Rectal smooth muscle tissue (tissue), 1 donor: ENCODE measurements around the gene RAD51B.

Experiments
- H3K27ac ChIP-seq: one replicate; pipeline ENCODE4 v1.7.0; 2013; ENCODE audit warnings: low read depth, low read length, inconsistent platforms
- H3K27me3 ChIP-seq: one replicate; pipeline ENCODE4 v1.7.0; 2013; ENCODE audit warnings: low read length; ENCODE audit not compliant: control insufficient read depth, insufficient read depth
- H3K36me3 ChIP-seq: one replicate; pipeline ENCODE4 v1.7.0; 2013; ENCODE audit warnings: low read length; ENCODE audit not compliant: control insufficient read depth, insufficient read depth
- H3K4me1 ChIP-seq: one replicate; pipeline ENCODE4 v1.7.0; 2013; ENCODE audit warnings: low read length; ENCODE audit not compliant: control insufficient read depth, insufficient read depth
- H3K4me3 ChIP-seq: one replicate; pipeline ENCODE4 v1.7.0; 2013; ENCODE audit warnings: low read length
- H3K9ac ChIP-seq: one replicate; pipeline ENCODE4 v1.7.0; 2013; ENCODE audit warnings: low read length

RAD51B gene

DNA sequence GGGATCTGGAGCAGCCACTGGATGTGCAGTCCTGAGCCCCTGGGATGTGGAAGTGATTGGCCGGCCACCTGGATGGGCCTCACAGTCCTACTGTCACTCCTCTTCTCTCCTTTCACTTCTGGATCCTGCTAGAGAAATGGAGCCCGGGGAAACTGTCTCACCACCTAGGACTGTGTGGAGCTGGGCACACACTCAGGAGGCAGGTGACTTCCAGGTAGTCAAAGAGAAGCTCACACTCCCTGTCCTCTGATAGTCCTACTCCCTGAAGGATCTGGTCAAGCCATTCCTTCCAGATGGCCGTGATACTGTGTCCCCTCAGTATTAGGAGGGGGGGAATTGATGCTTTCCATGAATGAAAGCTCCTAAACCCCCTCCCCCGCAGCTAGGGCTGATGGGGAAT is 772.2 kb downstream of the RAD51B start:
- no peaks in the 10 kb centered on the region for H3K27me3 ChIP-seq
- peaks cover 47% of the 10 kb centered on the region for H3K4me1 ChIP-seq
- no peaks in the 10 kb centered on the region for H3K36me3 ChIP-seq
- H3K4me3 ChIP-seq: no peak overlapping the region
- H3K9ac ChIP-seq: no peak overlapping the region
- peak overlapping the region; percentile 89 for H3K27ac ChIP-seq

DNA sequence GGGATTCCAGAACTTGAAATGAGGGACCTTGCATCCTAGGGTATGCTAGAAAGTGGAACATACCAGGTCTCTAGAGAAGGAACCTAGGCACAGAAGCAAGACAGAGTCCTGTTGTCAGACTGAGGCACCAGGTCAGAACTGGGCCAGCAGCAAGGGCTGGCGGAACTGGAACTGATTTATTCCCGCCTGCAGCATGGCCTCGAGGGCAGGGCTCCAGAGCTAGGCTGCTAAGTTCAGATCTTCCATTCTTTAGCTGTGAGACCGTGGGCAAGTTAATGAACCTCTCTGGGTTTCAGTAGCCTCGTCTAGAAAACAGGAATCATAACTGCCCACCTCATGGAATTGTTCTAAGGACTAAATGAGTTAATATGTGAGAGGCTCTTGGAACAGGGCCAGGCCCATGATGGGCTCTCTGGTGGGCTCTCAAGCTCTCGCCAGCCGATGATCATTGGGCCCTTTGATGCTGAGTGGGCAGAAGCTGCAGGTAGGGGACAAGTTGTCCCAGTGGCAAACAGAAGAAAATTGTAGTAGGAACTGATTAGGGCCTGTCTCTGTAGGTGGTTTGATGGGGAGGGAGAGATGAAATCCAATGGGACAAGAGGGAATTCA is 773.5 kb downstream of the RAD51B start:
- Histone ChIP-seq H3K9ac (no peak overlapping the region), H3K36me3 (no peaks in the 10 kb centered on the region), H3K27me3 (no peaks in the 10 kb centered on the region), H3K27ac (no peak overlapping the region), H3K4me1 (peaks cover 36% of the 10 kb centered on the region), H3K4me3 (no peak overlapping the region)

DNA sequence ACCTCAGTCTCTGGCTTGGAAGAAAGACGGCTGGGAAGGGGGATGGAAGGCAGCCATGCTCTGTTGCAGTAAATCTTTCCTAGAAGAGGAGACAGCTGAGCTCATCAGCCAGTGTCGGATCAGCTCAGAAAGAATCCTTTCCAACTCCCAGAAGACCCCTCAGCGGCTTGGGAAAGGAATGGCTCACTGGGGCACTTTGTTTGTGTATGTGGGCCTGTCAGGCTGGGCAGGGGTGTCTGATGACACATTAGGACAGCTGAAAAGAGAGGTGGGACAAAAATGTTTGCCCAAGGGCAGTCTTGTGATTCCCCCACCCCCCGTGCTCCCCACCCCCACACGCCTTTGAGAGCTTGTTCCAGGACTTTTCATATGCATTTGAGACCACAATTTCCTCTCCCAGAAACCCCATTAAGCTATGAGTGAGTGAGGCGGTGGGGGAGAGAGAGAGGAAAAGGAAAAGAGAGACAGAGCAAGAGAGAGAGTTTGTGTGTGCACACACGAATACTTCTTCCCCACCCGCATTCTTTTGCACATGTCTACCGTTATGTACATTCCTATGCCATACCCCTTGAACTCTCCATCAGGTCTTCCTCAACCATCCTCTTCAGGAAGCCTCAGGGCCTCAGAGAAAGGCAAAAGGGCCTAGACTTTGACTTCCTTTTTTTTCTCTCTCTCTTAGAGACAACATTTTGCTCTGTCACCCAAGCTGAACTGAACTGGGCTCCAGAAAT is 774.4 kb downstream of the RAD51B start:
- Histone ChIP-seq H3K9ac (no peak overlapping the region), H3K4me1 (peaks cover 33% of the 10 kb centered on the region), H3K27ac (no peak overlapping the region), H3K36me3 (no peaks in the 10 kb centered on the region), H3K4me3 (no peak overlapping the region), H3K27me3 (no peaks in the 10 kb centered on the region)

DNA sequence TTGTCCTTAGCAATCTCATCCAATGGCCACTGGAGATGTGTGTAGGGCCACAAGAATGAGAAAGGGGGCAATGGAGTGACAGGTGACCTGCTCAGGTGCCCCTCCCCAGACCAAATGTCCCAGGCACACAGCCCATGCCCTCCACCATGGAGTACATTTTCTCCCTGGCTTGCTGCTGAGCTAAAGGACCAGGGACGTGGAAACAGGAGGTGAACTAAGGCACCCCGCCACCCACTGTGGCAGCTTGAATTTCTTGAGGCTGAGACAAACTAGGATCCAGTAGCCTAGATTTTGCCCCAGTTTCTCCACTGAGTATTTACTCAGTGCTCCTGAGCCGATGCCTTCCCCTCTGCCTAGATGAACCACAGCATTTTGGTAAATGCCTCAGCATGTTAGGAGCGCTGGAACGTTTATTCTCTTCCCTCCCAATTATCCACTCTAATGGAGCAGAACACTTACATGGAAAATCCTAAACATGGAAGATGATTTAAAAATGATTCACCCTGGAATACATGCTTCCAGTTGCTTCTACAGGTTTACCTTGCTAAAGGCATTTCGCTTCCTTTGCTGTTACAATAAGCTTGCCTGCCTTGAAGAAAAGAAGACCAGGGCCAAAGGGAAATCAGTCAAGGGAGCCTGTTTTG is 775.3 kb downstream of the RAD51B start:
- Histone ChIP-seq H3K9ac (no peak overlapping the region), H3K4me3 (no peak overlapping the region), H3K27me3 (no peaks in the 10 kb centered on the region), H3K4me1 (peaks cover 26% of the 10 kb centered on the region), H3K27ac (no peak overlapping the region), H3K36me3 (no peaks in the 10 kb centered on the region)

DNA sequence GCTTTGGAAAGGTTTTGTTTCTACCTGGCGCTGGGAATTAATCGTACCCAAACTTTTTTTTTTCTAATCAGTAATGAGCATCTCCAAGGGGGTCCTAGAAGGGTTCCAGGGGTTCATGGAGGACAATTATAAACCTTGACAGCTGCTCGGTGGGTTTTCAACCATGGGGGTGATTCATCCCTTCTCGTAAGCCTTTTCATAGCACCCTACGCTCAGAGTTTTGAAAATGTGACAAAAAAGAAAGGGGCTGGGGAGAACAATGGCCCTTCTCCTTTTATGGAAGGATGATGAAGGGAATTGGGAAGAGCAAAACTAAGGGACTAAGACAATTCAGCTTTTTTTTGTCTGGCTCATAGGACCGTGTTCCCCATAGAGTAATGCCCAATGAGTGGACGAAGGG is 776.6 kb downstream of the RAD51B start:
- peaks cover 12% of the 10 kb centered on the region for H3K4me1 ChIP-seq
- no peaks in the 10 kb centered on the region for H3K36me3 ChIP-seq
- H3K4me3 ChIP-seq: no peak overlapping the region
- H3K27me3 ChIP-seq: no peaks in the 10 kb centered on the region
- no peak overlapping the region for H3K9ac ChIP-seq
- H3K27ac ChIP-seq: no peak overlapping the region

DNA sequence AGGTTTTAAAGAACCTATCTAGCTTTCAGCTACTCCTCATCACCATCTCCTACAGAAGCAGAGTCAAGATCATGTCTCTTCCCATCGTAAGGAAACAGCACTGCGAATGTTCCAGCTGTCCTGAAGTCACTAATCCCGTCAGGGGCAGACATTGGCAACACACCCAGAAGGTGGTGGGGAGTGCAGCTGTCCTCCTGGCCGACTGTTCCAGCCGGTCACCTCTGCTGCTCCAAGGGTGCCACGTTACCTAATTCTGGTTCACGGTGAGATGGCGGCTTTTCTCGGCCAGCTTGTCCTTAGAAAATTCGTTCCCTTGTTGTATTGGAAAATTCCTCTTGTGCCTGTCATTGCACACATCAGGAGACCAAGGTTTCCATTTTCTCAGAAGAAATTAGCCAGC is 777.1 kb downstream of the RAD51B start:
- Histone ChIP-seq H3K27ac (no peak overlapping the region), H3K4me1 (peaks cover 8% of the 10 kb centered on the region), H3K27me3 (no peaks in the 10 kb centered on the region), H3K4me3 (no peak overlapping the region), H3K9ac (no peak overlapping the region), H3K36me3 (no peaks in the 10 kb centered on the region)

DNA sequence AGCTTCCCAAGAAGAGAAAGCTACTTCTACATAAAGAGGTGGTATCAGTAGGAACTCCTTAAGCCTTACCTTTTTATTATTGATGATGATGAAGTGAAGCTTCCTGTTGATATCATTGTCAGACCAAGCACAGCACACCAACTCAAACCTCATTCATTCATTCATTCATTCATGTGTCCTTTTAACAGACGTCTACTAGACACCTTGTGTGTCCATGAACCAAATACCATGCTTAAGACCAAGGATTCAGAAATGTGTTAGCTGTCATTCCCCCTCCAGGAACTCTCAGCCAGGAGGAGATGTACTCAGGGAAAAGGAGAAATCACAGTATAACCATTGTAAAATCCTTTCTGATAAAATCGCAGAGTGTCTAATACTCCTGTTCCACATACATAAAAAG is 778.5 kb downstream of the RAD51B start:
- peaks cover 8% of the 10 kb centered on the region for H3K4me1 ChIP-seq
- H3K4me3 ChIP-seq: no peak overlapping the region
- no peak overlapping the region for H3K9ac ChIP-seq
- no peaks in the 10 kb centered on the region for H3K36me3 ChIP-seq
- peak overlapping the region; percentile 22 for H3K27ac ChIP-seq
- H3K27me3 ChIP-seq: no peaks in the 10 kb centered on the region

DNA sequence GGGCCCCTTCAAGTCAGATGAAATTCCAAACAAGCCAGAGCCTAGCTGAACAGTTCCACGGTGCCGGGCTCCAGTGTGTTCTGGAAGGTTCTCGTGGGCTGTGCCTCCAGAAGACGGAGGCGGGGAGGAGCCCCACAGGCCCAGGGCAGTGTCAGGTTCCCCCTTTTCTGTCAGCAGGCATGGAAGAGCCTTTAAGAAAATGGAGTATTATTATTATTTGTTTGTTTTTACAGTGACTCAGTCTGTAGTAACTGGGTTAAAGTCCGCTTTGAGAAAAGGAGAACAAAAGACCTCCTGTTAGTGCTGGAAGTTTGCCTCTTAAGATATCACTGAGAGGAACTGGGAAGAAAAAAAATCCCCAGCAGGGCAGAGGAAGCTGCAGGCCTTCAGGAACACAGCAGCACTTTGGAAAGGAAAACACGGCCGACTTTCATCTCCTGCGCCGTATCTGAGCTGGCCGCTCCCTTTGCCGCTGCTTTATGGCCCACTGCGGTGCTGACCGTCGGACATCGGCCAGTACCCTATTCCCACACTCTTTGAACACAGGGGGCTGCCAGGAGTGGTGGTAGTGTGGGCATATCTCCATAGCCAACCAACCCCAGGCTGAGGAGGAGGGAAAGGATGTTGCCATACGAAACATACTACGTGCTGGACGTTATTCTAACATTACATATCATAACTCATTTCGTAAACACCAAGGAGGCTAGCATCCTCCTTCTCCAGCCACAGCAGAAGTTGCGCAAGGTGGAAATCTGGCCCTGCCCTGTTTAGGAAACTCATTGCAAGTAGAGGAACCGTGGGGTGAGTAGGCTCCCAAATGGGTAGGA is 779.3 kb downstream of the RAD51B start:
- Histone ChIP-seq H3K9ac (no peak overlapping the region), H3K4me3 (peak overlapping the region; percentile 1), H3K27me3 (no peaks in the 10 kb centered on the region), H3K27ac (peak overlapping the region; percentile 49), H3K36me3 (no peaks in the 10 kb centered on the region), H3K4me1 (peaks cover 8% of the 10 kb centered on the region)

DNA sequence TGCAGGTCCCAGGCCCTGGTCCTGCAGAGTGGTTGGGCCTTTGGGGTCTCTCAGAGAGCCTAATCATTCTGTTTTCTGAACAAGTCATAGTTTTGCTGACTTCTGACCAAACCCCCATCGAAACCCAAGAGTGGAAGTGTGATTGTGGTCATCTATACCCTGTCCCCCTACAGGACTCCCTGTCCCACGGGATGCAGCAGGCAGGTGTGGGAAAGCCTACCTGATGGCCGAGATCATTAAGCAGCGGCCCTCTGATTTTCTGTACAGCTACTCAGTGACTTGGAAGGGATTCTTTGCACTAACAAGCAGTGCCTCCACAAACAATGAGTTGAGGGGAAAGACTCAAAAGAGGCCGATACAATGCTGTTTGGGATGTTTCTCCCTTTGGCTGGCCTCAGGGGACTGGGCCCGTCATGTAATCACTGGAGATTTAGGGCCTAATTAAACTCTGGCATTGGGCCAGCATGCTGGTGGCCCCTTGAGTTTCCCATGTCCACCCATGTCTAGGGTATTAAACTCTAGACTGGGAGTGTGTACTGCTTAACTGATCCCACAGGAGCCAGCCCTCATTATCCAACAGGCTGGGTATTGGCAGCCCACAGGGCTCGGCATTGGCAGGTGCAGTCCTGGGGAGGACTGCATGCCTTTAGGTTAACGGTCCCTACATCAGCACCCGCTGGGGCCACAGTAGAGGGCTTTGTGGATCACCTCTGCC is 780.5 kb downstream of the RAD51B start:
- Histone ChIP-seq H3K27me3 (no peaks in the 10 kb centered on the region), H3K4me1 (peaks cover 8% of the 10 kb centered on the region), H3K36me3 (no peaks in the 10 kb centered on the region), H3K9ac (no peak overlapping the region), H3K4me3 (no peak overlapping the region), H3K27ac (no peak overlapping the region)

DNA sequence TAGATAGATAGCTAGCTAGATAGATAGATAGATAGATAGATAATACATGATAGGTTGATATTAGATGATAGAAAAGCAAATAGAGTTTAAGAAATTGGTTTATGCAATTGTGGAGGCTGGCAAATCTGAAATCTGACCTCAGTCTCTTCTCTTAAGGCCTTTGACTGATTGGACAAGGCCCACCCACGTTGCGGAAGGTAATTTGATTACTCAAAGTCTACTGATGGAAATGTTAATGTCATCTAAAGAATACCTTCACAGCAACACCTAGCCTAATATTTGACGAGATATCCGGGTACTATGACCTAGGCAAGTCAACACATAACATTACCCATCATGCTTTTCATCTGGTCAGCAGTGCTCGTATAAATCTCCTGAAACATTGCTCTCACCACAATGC is 782.9 kb downstream of the RAD51B start:
- Histone ChIP-seq H3K36me3 (no peaks in the 10 kb centered on the region), H3K27ac (no peak overlapping the region), H3K4me3 (no peak overlapping the region), H3K9ac (no peak overlapping the region), H3K27me3 (no peaks in the 10 kb centered on the region), H3K4me1 (peaks cover 23% of the 10 kb centered on the region)

DNA sequence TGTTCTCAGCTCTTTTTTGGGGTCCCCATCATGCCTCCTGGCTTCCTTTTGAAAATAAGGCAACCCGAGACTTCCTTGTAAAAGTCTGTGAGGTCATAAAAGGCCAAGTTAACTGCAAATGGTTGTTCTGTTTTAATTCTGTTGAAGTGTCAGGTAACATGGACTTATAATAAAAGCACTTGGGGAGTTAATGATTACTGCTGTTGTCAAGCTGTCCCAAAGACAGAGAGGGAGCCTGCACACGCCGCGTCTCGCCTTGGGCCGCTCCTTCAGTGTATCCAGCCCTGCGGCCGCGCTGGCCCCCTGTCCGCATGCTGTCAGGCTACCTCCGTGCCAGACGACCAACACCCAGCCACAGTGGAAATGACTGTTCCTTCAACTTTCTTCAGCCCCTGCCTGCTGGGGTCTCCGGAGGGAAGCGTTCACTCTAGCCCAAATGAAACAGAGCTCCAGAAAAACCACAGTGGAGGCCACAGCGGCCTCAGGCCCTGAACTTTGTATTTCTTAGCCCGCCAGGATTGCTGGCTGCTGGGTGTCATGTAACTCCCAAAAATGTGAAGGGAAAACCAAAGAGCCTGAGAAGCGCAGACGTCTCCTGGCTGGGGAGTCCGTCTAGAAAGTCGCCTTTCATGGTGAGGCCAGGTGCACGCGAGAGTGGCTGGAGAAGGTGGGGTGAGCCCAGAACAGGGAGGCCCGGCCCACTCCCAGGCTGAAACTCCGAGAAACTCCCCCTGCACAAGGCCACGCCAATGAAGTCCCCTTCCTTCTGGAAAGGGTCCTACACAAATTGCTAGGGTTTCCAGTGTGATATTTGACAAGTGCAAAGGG is 784.2 kb downstream of the RAD51B start:
- Histone ChIP-seq H3K36me3 (no peaks in the 10 kb centered on the region), H3K4me1 (peaks cover 23% of the 10 kb centered on the region)

More for the DNA sequence above, 784.2 kb downstream of the RAD51B start:
- Histone ChIP-seq H3K27ac (no peak overlapping the region), H3K4me3 (no peak overlapping the region), H3K27me3 (no peaks in the 10 kb centered on the region), H3K9ac (no peak overlapping the region)
